ENCODE results near the gene GGPS1. TPM values are rescaled to one million over a fixed set of nuclear protein-coding genes. Genes with fewer than 3 reads are reported as not detected.
"Not testable (repeated sequence)": the region's sequence is repeated elsewhere in the genome, so short reads cannot be mapped to it uniquely, and the experiment has no call there.

Gene GGPS1
- total RNA-seq, 1 experiment from 2014 or later = 37.3 TPM

GRCh38 chr1:235279694-235280093 lies 48.7 kb upstream of the GGPS1 start (continued):
- TF ChIP-seq ZNF138 (CRISPR knock-in tag; conservative IDR thresholded peaks at IDR 0.05) = no peak

- CTCF ChIA-PET = interaction anchor here (1.4 kb wide), 1 partner anchor 136 kb away, joined by 4 read pairs; no protein-coding TSS in a partner anchor
- Mint-ChIP-seq H3K27ac (peak overlapping the region; percentile 74), H3K4me1 (peaks cover 51% of the 10 kb centered on the region), H3K27me3 (ENCODE audit: low read depth) (no peaks in the 10 kb centered on the region), H3K36me3 (no peaks in the 10 kb centered on the region), H3K4me3 (no peak overlapping the region), H3K9me3 (peaks cover 4% of the 10 kb centered on the region; the same call in 1 of the 2 replicates)
- DNase-seq (ENCODE audit: low spot score) (no peak), ATAC-seq (no peak)
- POLR2A ChIA-PET = no interaction called here
- TF ChIP-seq CDX4 (CRISPR knock-in tag; IDR thresholded peaks at IDR 0.05; ENCODE audit: borderline replicate concordance) (no peak), PREB (CRISPR knock-in tag; IDR thresholded peaks at IDR 0.05; ENCODE audit: borderline replicate concordance) (no peak), CBFB (CRISPR knock-in tag; IDR thresholded peaks at IDR 0.05; ENCODE audit: low read depth) (no peak), ESRRA (CRISPR knock-in tag; IDR thresholded peaks at IDR 0.05; ENCODE audit: borderline replicate concordance) (no peak), NR2C2 (CRISPR knock-in tag; IDR thresholded peaks at IDR 0.05) (no peak), NFE2L1 (CRISPR knock-in tag; IDR thresholded peaks at IDR 0.05) (no peak), FOXP1 (CRISPR knock-in tag; IDR thresholded peaks at IDR 0.05; ENCODE audit: borderline replicate concordance) (no peak), ARID4B (CRISPR knock-in tag; IDR thresholded peaks at IDR 0.05; ENCODE audit: borderline replicate concordance) (no peak), SP1 (CRISPR knock-in tag; conservative IDR thresholded peaks at IDR 0.05) (no peak)
These were observed 47.9 kb upstream of the GGPS1 start for GRCh38 chr1:235280467-235280866.

GRCh38 chr1:235283636-235284035 lies 44.7 kb upstream of the GGPS1 start:
- POLR2A ChIA-PET, H3K4me3 Mint-ChIP-seq, CTCF ChIA-PET: not testable (repeated sequence)

GRCh38 chr1:235284231-235284769 lies 44.1 kb upstream of the GGPS1 start:
- DNase-seq (ENCODE audit: low spot score) (no peak), ATAC-seq (no peak)
- Mint-ChIP-seq H3K27ac (no peak overlapping the region), H3K36me3 (no peaks in the 10 kb centered on the region), H3K4me3 (no peak overlapping the region), H3K4me1 (peaks cover 61% of the 10 kb centered on the region), H3K27me3 (ENCODE audit: low read depth) (no peaks in the 10 kb centered on the region), H3K9me3 (no peaks in the 10 kb centered on the region)
- ChIA-PET CTCF (no interaction called here), POLR2A (interaction anchor here (1.2 kb wide), 1 partner anchor 44 kb away, joined by 3 read pairs; the partner anchor contains the start of genes ARID4B and GGPS1)
- TF ChIP-seq KAT7 (CRISPR knock-in tag; IDR thresholded peaks at IDR 0.05; ENCODE audit: borderline replicate concordance) (no peak), E2F4 (CRISPR knock-in tag; IDR thresholded peaks at IDR 0.05; ENCODE audit: borderline replicate concordance, low read depth) (no peak), ATF1 (CRISPR knock-in tag; IDR thresholded peaks at IDR 0.05) (no peak), SOX15 (CRISPR knock-in tag; IDR thresholded peaks at IDR 0.05) (no peak), ERG (CRISPR knock-in tag; IDR thresholded peaks at IDR 0.05) (no peak), E2F5 (CRISPR knock-in tag; IDR thresholded peaks at IDR 0.05) (no peak), ZNF423 (CRISPR knock-in tag; IDR thresholded peaks at IDR 0.05) (no peak), ELF4 (CRISPR knock-in tag; IDR thresholded peaks at IDR 0.05; ENCODE audit: low read depth) (no peak), ZNF416 (CRISPR knock-in tag; IDR thresholded peaks at IDR 0.05) (no peak), ATF3 (CRISPR knock-in tag; conservative IDR thresholded peaks at IDR 0.05) (no peak), NFE2L1 (CRISPR knock-in tag; IDR thresholded peaks at IDR 0.05) (no peak), CREB1 (CRISPR knock-in tag; IDR thresholded peaks at IDR 0.05) (no peak)

More at GRCh38 chr1:235283636-235284035, 44.7 kb upstream of the GGPS1 start:
- ATAC-seq; H3K36me3 Mint-ChIP-seq; H3K27ac Mint-ChIP-seq; H3K27me3 Mint-ChIP-seq (ENCODE audit: low read depth); DNase-seq (ENCODE audit: low spot score); H3K9me3 Mint-ChIP-seq: not testable (repeated sequence)
- peaks cover 64% of the 10 kb centered on the region for H3K4me1 Mint-ChIP-seq
